Tibial nerve (tissue), 4 donors: ENCODE measurements around the gene CD93.

Experiments used
- CTCF ChIP-seq, 5 experiments: fragments of 200-600 bp in 3 of 5; fragments of 450-650 bp in 2 of 5; sonication (generic) in 3 of 5; IDR thresholded peaks; one replicate each; pipeline ENCODE4 v1.5.1; 2016 to 2019; ENCODE audit warnings: antibody characterized with exemption in 5 of 5, mild to moderate bottlenecking in 3 of 5, moderate library complexity in 2 of 5
- EP300 ChIP-seq, 2 donors: sonication (generic); formaldehyde crosslinking; IDR thresholded peaks; one replicate each; pipeline ENCODE4 v1.6.1; 2017; ENCODE audit warnings: antibody characterized with exemption in 2 of 2, mild to moderate bottlenecking in 1 of 2
- POLR2A ChIP-seq, 2 donors: fragments of 450-650 bp; IDR thresholded peaks; one replicate each; pipeline ENCODE4 v1.6.1; 2017; ENCODE audit warnings: antibody characterized with exemption in 2 of 2, mild to moderate bottlenecking in 2 of 2, moderate library complexity in 2 of 2

GRCh38 chr20:23123886-23124285, 37.8 kb upstream of the CD93 start:
- no peak for TF ChIP-seq CTCF (IDR thresholded peaks at IDR 0.05)
- TF ChIP-seq POLR2A (IDR thresholded peaks at IDR 0.05), result no peak
- TF ChIP-seq EP300 (IDR thresholded peaks at IDR 0.05), result no peak
